Esophagus muscularis mucosa (tissue), 4 donors: ENCODE results near the gene SIRT5. TPM values are rescaled to one million over a fixed set of nuclear protein-coding genes. Genes with fewer than 3 reads are reported as not detected.

Source experiments
- DNase-seq: peaks from one replicate; pipeline ENCODE4 v3.0.0-alpha.2; 2017; ENCODE audit errors: extremely low spot score
- H3K27ac ChIP-seq, 4 donors: fragments of 200-600 bp; sonication (generic); replicated peaks in 1 of 4; 1 replicate in 3 of 4; 2 replicates in 1 of 4; pipeline ENCODE4 v1.5.1; 2016 to 2019; ENCODE audit warnings: mild to moderate bottlenecking in 1 of 4
- H3K27me3 ChIP-seq, 4 donors: fragments of 200-600 bp; sonication (generic); one replicate each; pipeline versions ENCODE4 v1.5.1 to v1.6.0; 2016 to 2019
- H3K36me3 ChIP-seq, 4 donors: fragments of 200-600 bp; sonication (generic); one replicate each; pipeline ENCODE4 v1.5.1; 2016 to 2019
- H3K4me1 ChIP-seq, 4 donors: fragments of 200-600 bp; sonication (generic); one replicate each; pipeline ENCODE4 v1.5.1; 2016 to 2019
- H3K4me3 ChIP-seq, 4 donors: fragments of 200-600 bp; sonication (generic); 1 replicate in 2 of 4; 2 replicates in 2 of 4; pipeline ENCODE4 v1.5.1; 2016 to 2019; ENCODE audit warnings: mild to moderate bottlenecking in 4 of 4, moderate library complexity in 1 of 4
- H3K9me3 ChIP-seq, 4 donors: fragments of 200-600 bp; sonication (generic); 1 replicate in 3 of 4; 2 replicates in 1 of 4; pipeline ENCODE4 v1.5.1; 2016 to 2019
- CTCF ChIP-seq, 3 experiments: fragments of 200-600 bp in 2 of 3; fragments of 450-650 bp in 1 of 3; sonication (generic) in 2 of 3; IDR thresholded peaks; one replicate each; pipeline ENCODE4 v1.5.1; 2017 to 2019; ENCODE audit warnings: antibody characterized with exemption in 3 of 3, mild to moderate bottlenecking in 2 of 3, moderate library complexity in 1 of 3
- EP300 ChIP-seq: sonication (generic); formaldehyde crosslinking; IDR thresholded peaks from one replicate; pipeline ENCODE4 v1.6.1; 2017; ENCODE audit warnings: antibody characterized with exemption
- POLR2A ChIP-seq: fragments of 450-650 bp; IDR thresholded peaks from one replicate; pipeline ENCODE4 v1.6.1; 2017; ENCODE audit warnings: antibody characterized with exemption, moderate library complexity, mild to moderate bottlenecking, low read depth
- POLR2AphosphoS5 ChIP-seq, 2 donors: sonication (generic); formaldehyde crosslinking; IDR thresholded peaks; one replicate each; pipeline ENCODE4 v1.6.1; 2017; ENCODE audit warnings: antibody characterized with exemption in 2 of 2
- WGBS: methylation state at CpG from one replicate; pipeline ENCODE4 v1.1.5; 2018; 5-methylcytosine and 5-hydroxymethylcytosine counted together
- intact Hi-C: fragments of 100-400 bp; cut with DNase I; formaldehyde crosslinking; loops from one replicate; pipeline ENCODE4 v1.15.1; 2023
- total RNA-seq, 4 donors: library from RNA; depleted of rRNA; stranded (reverse); fragments of >200 nt; gene quantifications; one replicate each; pipeline versions ENCODE4 v1.1.0 to v1.2.1, GENCODE V29; 2016

Gene SIRT5
- total RNA-seq, 4 donors from 2014 or later, result 7.8 to 14.5 (median 12.6) TPM

GRCh38 chr6:13527671-13528056 lies 46.7 kb upstream of the SIRT5 start:
- intact Hi-C loops, result no loop called here
- Histone ChIP-seq H3K27me3 (no peaks in the 10 kb centered on the region), H3K27ac (peak overlapping the region in 3 of 4 donors; percentile 47 to 63 (median 51)), H3K9me3 (no peaks in the 10 kb centered on the region), H3K4me1 (peaks cover 0 to 48% (median 13%) of the 10 kb centered on the region in 4 donors), H3K36me3 (no peaks in the 10 kb centered on the region), H3K4me3 (no peak overlapping the region)
- 88% methylated on average over 4 of the region's 4 CpGs for WGBS
- DNase-seq, result no peak
- no peak for TF ChIP-seq POLR2AphosphoS5 (IDR thresholded peaks at IDR 0.05)

- no peak overlapping the region for H3K4me3 ChIP-seq
- WGBS, result 51% methylated on average over 3 of the region's 3 CpGs
- DNase-seq, result no peak
- peaks cover 0 to 44% (median 13%) of the 10 kb centered on the region in 4 donors for H3K4me1 ChIP-seq
- H3K27ac ChIP-seq, result no peak overlapping the region
- H3K36me3 ChIP-seq, result no peaks in the 10 kb centered on the region
- no peak for TF ChIP-seq EP300
- TF ChIP-seq POLR2AphosphoS5 (IDR thresholded peaks at IDR 0.05), result no peak
- TF ChIP-seq CTCF (IDR thresholded peaks at IDR 0.05), result peak in 2 of 3 experiments; percentile 16 to 24
- no peak for TF ChIP-seq POLR2A
- H3K9me3 ChIP-seq, result no peaks in the 10 kb centered on the region
- no peaks in the 10 kb centered on the region for H3K27me3 ChIP-seq
- intact Hi-C loops, result no loop called here
These were observed 46.2 kb upstream of the SIRT5 start for GRCh38 chr6:13528232-13528631.

GRCh38 chr6:13528777-13529343 lies 45.5 kb upstream of the SIRT5 start:
- no peak for TF ChIP-seq POLR2AphosphoS5 (IDR thresholded peaks at IDR 0.05)
- TF ChIP-seq POLR2A, result no peak
- no peak for TF ChIP-seq CTCF (IDR thresholded peaks at IDR 0.05)
- TF ChIP-seq EP300, result no peak
- Histone ChIP-seq H3K4me1 (peaks cover 0 to 39% (median 13%) of the 10 kb centered on the region in 4 donors), H3K9me3 (no peaks in the 10 kb centered on the region), H3K27ac (no peak overlapping the region), H3K27me3 (no peaks in the 10 kb centered on the region), H3K36me3 (no peaks in the 10 kb centered on the region), H3K4me3 (no peak overlapping the region)
- intact Hi-C loops, result no loop called here
- WGBS, result 90% methylated on average over 7 of the region's 8 CpGs
- no peak for DNase-seq

DNA sequence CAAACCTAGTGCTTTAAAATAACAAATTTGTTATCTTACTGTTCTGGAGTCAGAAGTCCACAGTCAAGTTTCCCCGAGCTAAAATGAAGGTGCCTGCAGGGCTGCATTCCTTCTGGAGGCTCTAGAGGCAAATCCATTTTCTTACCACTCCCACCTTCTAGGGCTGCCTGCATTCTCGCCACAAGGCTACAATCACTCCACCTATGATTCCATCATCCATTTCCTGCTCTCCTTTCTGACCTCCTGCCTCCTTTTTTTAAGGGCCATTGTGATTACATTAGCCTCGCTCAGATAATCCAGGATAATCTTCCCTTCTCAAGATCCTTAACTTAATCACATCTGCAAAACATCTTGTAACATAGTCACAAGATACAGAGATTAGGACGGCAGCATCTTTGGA lies 42.4 kb upstream of the SIRT5 start:
- no peak for TF ChIP-seq POLR2A
- no peak for TF ChIP-seq POLR2AphosphoS5 (IDR thresholded peaks at IDR 0.05)
- no peak for TF ChIP-seq EP300
- TF ChIP-seq CTCF (IDR thresholded peaks at IDR 0.05), result no peak
- Histone ChIP-seq H3K9me3 (no peaks in the 10 kb centered on the region), H3K27me3 (no peaks in the 10 kb centered on the region), H3K36me3 (no peaks in the 10 kb centered on the region), H3K4me1 (peaks cover 0 to 32% (median 5%) of the 10 kb centered on the region in 4 donors), H3K27ac (no peak overlapping the region), H3K4me3 (no peak overlapping the region)
- DNase-seq, result no peak
- 79% methylated on average over 4 of the region's 4 CpGs for WGBS
- intact Hi-C loops, result no loop called here

DNA sequence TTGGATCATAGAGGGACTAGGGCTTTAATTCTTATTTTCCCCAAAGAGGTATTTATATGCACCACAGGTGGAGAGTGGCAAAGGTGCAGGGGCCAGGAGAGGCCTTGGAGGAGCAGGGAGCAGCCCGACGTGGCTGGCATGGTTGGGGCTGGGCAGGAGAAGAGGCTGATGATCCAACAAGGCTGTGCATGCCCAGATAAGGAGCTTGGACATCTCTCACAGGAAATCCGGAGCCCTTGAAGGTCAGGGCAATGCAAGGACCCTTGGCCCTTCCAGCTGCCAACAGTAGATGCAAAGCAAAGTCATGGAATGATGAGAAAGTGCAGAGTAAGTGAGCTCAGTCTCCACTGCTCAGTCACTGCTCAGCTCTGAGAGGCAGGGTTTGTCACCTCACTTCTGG lies 39.9 kb upstream of the SIRT5 start:
- DNase-seq, result no peak
- H3K9me3 ChIP-seq, result no peaks in the 10 kb centered on the region
- peaks cover 0 to 20% (median 0%) of the 10 kb centered on the region in 4 donors for H3K4me1 ChIP-seq
- H3K27ac ChIP-seq, result no peak overlapping the region
- H3K36me3 ChIP-seq, result no peaks in the 10 kb centered on the region
- no peaks in the 10 kb centered on the region for H3K27me3 ChIP-seq
- WGBS, result 77% methylated on average over 3 of the region's 3 CpGs
- intact Hi-C loops, result no loop called here
- TF ChIP-seq EP300 (no peak), CTCF (IDR thresholded peaks at IDR 0.05) (no peak), POLR2A (no peak), POLR2AphosphoS5 (IDR thresholded peaks at IDR 0.05) (no peak)
- no peak overlapping the region for H3K4me3 ChIP-seq
